Karpas-422 (cell line): ENCODE measurements around the gene FAF2. TPM values are rescaled to one million over a fixed set of nuclear protein-coding genes. Genes with fewer than 3 reads are reported as not detected.

Source experiments
- DNase-seq: peaks from one replicate; pipeline ENCODE4 v3.0.0-alpha.2; 2015
- H2AFZ ChIP-seq: fragments of 200-600 bp; sonication (generic); 2 replicates; pipeline ENCODE4 v1.6.1; 2014; ENCODE audit warnings: antibody characterized with exemption, low read length, mixed read lengths
- H3K27ac ChIP-seq: fragments of 200-600 bp; sonication (generic); 2 replicates; pipeline ENCODE4 v1.5.1; 2014; ENCODE audit warnings: mild to moderate bottlenecking, low read length, moderate library complexity
- H3K27me3 ChIP-seq: fragments of 200-600 bp; sonication (generic); 2 replicates; pipeline ENCODE4 v1.6.1; 2014; ENCODE audit warnings: low read length, mixed read lengths
- H3K36me3 ChIP-seq: fragments of 200-600 bp; sonication (generic); 2 replicates; pipeline ENCODE4 v1.6.1; 2014; ENCODE audit warnings: low read length, mixed read lengths; ENCODE audit not compliant: insufficient read depth
- H3K4me1 ChIP-seq: fragments of 200-600 bp; sonication (generic); 2 replicates; pipeline ENCODE4 v1.6.1; 2014; ENCODE audit warnings: mild to moderate bottlenecking, low read length, mixed read lengths
- H3K4me2 ChIP-seq: fragments of 200-600 bp; sonication (generic); 2 replicates; pipeline ENCODE4 v1.6.1; 2014; ENCODE audit warnings: low read length, low read depth, mild to moderate bottlenecking; ENCODE audit not compliant: poor library complexity, severe bottlenecking
- H3K4me3 ChIP-seq: fragments of 200-600 bp; sonication (generic); 2 replicates; pipeline ENCODE4 v1.5.1; 2014; ENCODE audit warnings: mild to moderate bottlenecking, antibody characterized with exemption, low read length, mixed read lengths
- H3K79me2 ChIP-seq: fragments of 200-600 bp; sonication (generic); 2 replicates; pipeline ENCODE4 v1.6.1; 2014; ENCODE audit warnings: mild to moderate bottlenecking, low read length, mixed read lengths
- H3K9ac ChIP-seq: fragments of 200-600 bp; sonication (generic); 2 replicates; pipeline ENCODE4 v1.6.0; 2014; ENCODE audit warnings: low read length
- H3K9me2 ChIP-seq: fragments of 200-600 bp; sonication (generic), shearing (Covaris generic); replicated peaks from 2 replicates; pipeline ENCODE4 v1.6.0; 2014; ENCODE audit warnings: mild to moderate bottlenecking, low read length, moderate library complexity; ENCODE audit not compliant: insufficient read depth
- H3K9me3 ChIP-seq: fragments of 300-700, 200-600 bp; sonication (generic); 2 replicates; pipeline ENCODE4 v1.6.1; 2014; ENCODE audit warnings: low read length, mixed read lengths
- H4K20me1 ChIP-seq: fragments of 200-600 bp; sonication (generic); 2 replicates; pipeline ENCODE4 v1.6.1; 2014; ENCODE audit warnings: mild to moderate bottlenecking, antibody characterized with exemption, low read length, low read depth; ENCODE audit not compliant: insufficient read depth
- total RNA-seq: library from RNA; depleted of rRNA; stranded (reverse); fragments of >200 nt; shearing (Covaris generic); gene quantifications from 2 replicates; pipeline ENCODE4 v1.2.3, GENCODE V29; 2014; ENCODE audit warnings: low replicate concordance

The FAF2 gene
- total RNA-seq, 1 experiment from 2014 or later = 37.5 TPM

DNA sequence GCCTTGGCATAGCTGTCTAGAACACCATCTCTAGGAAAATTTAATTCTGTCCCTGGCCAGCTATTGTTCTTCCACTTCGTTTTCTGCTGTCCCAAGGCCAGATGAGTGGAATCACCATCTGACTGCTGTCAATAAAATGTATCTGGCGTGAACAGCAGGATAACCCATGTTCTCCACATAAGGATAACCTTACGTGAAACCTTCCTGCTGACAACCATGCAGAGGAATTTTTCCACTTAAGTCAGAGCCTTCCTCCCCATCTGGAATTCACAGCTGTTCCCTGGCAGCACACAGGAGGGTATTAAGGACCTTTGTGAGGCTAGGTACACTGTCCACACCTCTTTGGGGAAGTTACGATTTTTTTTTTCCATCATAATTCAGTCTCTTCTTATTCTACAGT is 60.4 kb downstream of the FAF2 start:
- no peak for DNase-seq
- H3K36me3 ChIP-seq = peaks cover 19% of the 10 kb centered on the region; the same call in 1 of the 2 replicates
- no peaks in the 10 kb centered on the region for H3K4me1 ChIP-seq
- H3K79me2 ChIP-seq = no peaks in the 10 kb centered on the region
- no peak overlapping the region for H3K9ac ChIP-seq
- H3K27me3 ChIP-seq = no peaks in the 10 kb centered on the region
- H4K20me1 ChIP-seq = no peaks in the 10 kb centered on the region
- no peak overlapping the region for H2AFZ ChIP-seq
- no peaks in the 10 kb centered on the region for H3K9me2 ChIP-seq
- H3K4me2 ChIP-seq = no peak overlapping the region
- no peak overlapping the region for H3K4me3 ChIP-seq
- no peak overlapping the region for H3K27ac ChIP-seq
- no peaks in the 10 kb centered on the region for H3K9me3 ChIP-seq

DNA sequence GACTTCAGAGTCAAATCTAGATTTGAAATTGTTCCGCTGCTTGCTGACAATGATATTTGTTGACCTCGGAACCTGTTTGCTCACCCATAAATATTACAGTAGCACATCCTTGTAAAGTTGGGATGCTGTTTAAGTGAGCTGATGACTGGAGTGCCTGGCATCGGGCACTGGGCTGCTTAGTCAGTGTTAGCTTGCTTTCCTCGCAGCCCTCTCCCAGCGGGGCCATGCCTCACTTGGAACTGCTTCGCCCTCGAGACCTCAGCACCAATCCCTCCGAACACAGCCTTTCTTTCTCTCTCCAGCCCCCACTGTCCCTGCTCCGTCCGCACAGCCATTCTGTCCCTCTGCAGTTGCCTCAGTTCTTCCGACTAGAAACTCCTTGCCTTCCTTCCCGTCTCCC is 65.6 kb downstream of the FAF2 start:
- no peak overlapping the region for H3K27ac ChIP-seq
- H3K9ac ChIP-seq = no peak overlapping the region

DNA sequence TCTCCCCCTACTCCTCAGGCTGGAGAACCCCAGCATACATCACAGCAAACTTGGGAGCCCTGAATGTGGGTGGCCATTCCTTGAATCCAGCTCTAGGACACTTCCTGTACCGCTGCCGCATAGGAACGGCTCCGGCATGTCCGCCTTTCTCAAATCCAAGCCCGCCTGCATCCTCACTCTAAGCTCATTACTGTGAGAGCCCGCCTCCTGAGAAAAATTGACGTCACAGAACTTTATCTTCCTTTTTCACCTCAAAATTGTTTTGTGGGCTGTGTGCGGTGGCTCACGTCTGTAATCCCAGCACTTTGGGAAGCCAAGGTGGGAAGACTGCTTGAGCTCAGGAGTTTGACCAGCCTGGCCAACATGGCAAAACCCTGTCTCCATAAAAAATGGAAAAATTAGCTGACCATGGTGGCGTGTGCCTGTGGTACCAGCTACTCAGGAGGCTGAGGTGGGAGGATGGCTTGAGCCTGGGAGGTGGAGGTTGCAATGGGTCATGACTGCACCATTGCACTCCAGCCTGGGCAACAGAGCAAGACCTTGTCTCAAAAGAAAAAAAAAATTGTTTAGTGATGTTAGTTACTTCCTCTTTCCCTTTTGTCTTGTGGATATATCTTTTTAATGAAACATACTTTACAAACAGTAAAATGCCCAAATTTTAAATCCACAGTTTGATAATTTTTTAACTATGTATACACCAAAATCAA is 66.2 kb downstream of the FAF2 start:
- Histone ChIP-seq H3K27me3 (no peaks in the 10 kb centered on the region), H3K4me2 (no peak overlapping the region), H3K4me1 (peaks cover 3% of the 10 kb centered on the region; the same call in 1 of the 2 replicates), H2AFZ (no peak overlapping the region), H3K9ac (no peak overlapping the region), H3K9me3 (no peaks in the 10 kb centered on the region), H3K27ac (no peak overlapping the region), H3K9me2 (no peaks in the 10 kb centered on the region), H3K4me3 (no peak overlapping the region), H3K36me3 (0 out of 2 replicates have a peak, but pooled peaks cover 3% of the 10 kb centered on the region), H3K79me2 (no peaks in the 10 kb centered on the region), H4K20me1 (no peaks in the 10 kb centered on the region)
- peak; percentile 49 for DNase-seq

More for the DNA sequence above, 65.6 kb downstream of the FAF2 start:
- Histone ChIP-seq H3K4me1 (peaks cover 3% of the 10 kb centered on the region; the same call in 1 of the 2 replicates), H2AFZ (no peak overlapping the region), H3K4me3 (no peak overlapping the region), H3K9me3 (no peaks in the 10 kb centered on the region), H3K4me2 (no peak overlapping the region), H3K27me3 (no peaks in the 10 kb centered on the region), H3K9me2 (no peaks in the 10 kb centered on the region), H3K79me2 (no peaks in the 10 kb centered on the region), H4K20me1 (no peaks in the 10 kb centered on the region), H3K36me3 (peaks cover 8% of the 10 kb centered on the region; the same call in 1 of the 2 replicates)
- DNase-seq = no peak

DNA sequence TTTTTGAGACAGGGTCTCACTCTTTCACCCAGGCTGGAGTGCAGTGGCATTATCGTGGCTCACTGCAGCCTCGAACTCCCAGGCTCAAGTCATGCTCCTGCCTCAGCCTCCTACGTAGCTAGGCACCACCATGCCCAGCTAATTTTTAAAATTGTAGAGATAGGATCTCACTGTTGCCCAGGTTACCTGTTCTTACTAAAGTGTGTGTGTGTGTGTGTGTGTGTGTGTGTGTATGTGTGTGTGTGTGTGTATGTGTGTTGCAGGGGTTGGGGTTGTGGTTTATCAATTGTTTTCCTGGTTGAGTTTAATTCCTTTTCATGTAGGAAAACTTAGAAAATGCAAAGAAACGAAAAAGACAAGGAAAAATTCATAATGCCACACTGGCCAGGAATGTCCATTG is 67.2 kb downstream of the FAF2 start:
- H4K20me1 ChIP-seq = no peaks in the 10 kb centered on the region
- H3K27ac ChIP-seq = no peak overlapping the region
- no peaks in the 10 kb centered on the region for H3K9me2 ChIP-seq
- no peaks in the 10 kb centered on the region for H3K9me3 ChIP-seq
- H3K4me3 ChIP-seq = no peak overlapping the region
- no peak for DNase-seq
- no peak overlapping the region for H3K9ac ChIP-seq
- H2AFZ ChIP-seq = no peak overlapping the region
- H3K79me2 ChIP-seq = no peaks in the 10 kb centered on the region
- H3K27me3 ChIP-seq = no peaks in the 10 kb centered on the region
- no peaks in the 10 kb centered on the region for H3K36me3 ChIP-seq
- H3K4me2 ChIP-seq = no peak overlapping the region
- H3K4me1 ChIP-seq = peaks cover 3% of the 10 kb centered on the region; the same call in 1 of the 2 replicates

DNA sequence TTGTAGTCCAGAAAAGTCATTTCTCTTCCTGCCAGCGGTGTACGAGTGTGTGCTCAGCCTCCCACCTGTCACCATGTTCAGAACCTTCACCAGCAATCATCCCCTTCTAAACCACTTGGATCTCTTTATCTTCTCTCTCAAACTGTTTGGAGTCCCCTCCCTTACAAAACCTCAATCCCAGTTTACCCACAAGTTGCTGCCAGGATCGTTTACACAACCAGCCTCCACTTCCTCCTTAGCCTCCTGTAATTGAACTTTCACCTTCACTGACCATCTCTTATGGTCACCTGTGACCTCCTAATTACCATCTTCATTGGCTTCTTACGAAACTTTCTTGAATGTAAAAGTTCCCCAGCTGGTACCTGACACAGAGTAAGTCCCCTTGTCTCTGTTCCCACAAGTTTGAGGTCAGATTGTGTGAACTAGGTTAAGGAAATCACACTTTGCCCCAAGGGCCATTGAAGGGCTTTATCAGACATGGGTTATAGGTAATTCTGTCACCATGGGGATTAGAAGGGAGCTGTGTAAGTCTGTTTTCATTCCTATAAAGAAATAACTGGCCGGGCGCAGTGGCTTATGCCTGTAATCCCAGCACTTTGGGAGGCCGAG is 69.0 kb downstream of the FAF2 start:
- Histone ChIP-seq H3K4me2 (no peak overlapping the region), H2AFZ (no peak overlapping the region), H4K20me1 (no peaks in the 10 kb centered on the region), H3K36me3 (no peaks in the 10 kb centered on the region), H3K27ac (no peak overlapping the region), H3K9me3 (no peaks in the 10 kb centered on the region), H3K9ac (no peak overlapping the region), H3K9me2 (no peaks in the 10 kb centered on the region), H3K4me3 (no peak overlapping the region), H3K4me1 (peaks cover 3% of the 10 kb centered on the region; the same call in 1 of the 2 replicates), H3K79me2 (no peaks in the 10 kb centered on the region), H3K27me3 (no peaks in the 10 kb centered on the region)
- no peak for DNase-seq

DNA sequence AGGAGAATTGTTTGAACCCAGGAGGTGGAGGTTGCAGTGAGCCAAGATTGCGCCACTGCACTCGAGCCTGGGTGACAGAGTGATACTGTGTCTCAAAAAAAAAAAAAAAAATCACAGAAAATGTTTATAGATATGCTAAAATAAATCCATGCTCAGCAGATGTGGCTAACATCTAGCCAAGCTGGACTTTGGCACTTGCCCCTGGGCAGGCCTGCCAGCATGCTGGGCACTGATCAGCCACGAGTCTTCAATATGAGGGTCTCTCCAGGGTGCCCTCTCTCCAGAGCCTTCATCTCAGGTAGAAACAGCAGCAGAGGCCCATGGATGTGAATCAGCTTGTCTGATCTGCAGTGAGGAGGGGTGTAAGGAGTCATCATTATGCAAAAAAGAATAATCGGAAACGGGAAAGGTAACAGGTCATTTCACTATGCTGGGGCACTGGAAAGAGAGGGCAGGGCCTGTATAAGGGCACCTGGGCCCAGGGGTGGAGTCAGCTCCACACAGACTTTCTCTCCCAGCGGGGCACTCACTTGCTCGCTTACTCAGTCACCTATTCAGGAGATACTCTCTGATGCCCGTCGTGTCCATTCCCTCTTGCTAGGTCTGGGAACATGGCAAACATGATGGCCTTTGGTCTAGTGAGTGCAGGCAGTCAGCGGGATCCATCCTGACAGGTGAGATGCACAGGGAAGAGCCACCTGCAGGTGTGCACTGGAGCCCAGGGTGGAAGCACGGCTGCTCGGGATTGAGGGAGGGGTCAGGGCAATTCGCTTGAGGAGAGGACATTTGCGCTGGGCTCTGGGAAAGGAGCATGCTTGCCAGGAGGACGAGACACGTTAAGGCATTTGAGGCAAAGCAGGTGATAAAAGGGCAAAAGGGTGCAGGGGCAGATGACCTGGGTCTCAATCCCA is 71.9 kb downstream of the FAF2 start:
- no peaks in the 10 kb centered on the region for H3K36me3 ChIP-seq
- H3K9me3 ChIP-seq = no peaks in the 10 kb centered on the region
- no peaks in the 10 kb centered on the region for H3K27me3 ChIP-seq
- H2AFZ ChIP-seq = no peak overlapping the region
- H3K4me1 ChIP-seq = peaks cover 16% of the 10 kb centered on the region
- DNase-seq = no peak
- no peaks in the 10 kb centered on the region for H3K9me2 ChIP-seq
- no peak overlapping the region for H3K4me2 ChIP-seq
- H3K79me2 ChIP-seq = no peaks in the 10 kb centered on the region
- no peaks in the 10 kb centered on the region for H4K20me1 ChIP-seq
- H3K4me3 ChIP-seq = no peak overlapping the region
- H3K9ac ChIP-seq = no peak overlapping the region
- H3K27ac ChIP-seq = no peak overlapping the region

DNA sequence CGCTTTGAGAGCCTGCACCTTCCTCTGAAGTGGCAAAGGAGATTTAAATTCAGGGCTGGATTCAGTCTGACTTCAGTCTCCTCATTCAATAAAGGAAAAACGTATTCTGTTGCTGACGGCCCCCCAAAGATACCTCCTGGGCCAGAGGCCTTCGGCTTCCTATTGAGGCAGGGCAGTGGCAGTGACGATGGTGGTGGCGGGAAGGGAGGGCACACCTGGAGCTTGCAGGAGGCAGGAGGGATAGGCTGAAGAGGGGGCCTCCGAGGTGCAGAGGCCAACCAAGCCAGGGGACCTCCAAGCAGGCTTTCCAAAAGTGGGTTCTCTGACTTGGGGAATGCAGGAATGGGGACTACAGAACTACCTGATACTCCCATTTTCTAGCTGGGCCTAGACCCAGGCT is 73.1 kb downstream of the FAF2 start:
- H3K4me3 ChIP-seq = no peak overlapping the region
- no peak overlapping the region for H2AFZ ChIP-seq

More for the DNA sequence above, 73.1 kb downstream of the FAF2 start:
- H3K9me2 ChIP-seq = no peaks in the 10 kb centered on the region
- H3K79me2 ChIP-seq = no peaks in the 10 kb centered on the region
- H3K36me3 ChIP-seq = no peaks in the 10 kb centered on the region
- H3K9me3 ChIP-seq = no peaks in the 10 kb centered on the region
- H3K9ac ChIP-seq = no peak overlapping the region
- H3K4me2 ChIP-seq = no peak overlapping the region
- no peaks in the 10 kb centered on the region for H4K20me1 ChIP-seq
- peaks cover 16% of the 10 kb centered on the region for H3K4me1 ChIP-seq
- H3K27ac ChIP-seq = no peak overlapping the region
- no peaks in the 10 kb centered on the region for H3K27me3 ChIP-seq
- no peak for DNase-seq
